Globus pallidus (tissue), 1 donor: ENCODE measurements around the gene ADGRV1.
"Not testable (repeated sequence)": the region's sequence is repeated elsewhere in the genome, so short reads cannot be mapped to it uniquely, and the experiment has no call there.

Source experiments
- DNase-seq: peaks from one replicate; pipeline ENCODE4 v3.0.0-alpha.2; 2015; ENCODE audit warnings: low spot score

ADGRV1 gene

DNA sequence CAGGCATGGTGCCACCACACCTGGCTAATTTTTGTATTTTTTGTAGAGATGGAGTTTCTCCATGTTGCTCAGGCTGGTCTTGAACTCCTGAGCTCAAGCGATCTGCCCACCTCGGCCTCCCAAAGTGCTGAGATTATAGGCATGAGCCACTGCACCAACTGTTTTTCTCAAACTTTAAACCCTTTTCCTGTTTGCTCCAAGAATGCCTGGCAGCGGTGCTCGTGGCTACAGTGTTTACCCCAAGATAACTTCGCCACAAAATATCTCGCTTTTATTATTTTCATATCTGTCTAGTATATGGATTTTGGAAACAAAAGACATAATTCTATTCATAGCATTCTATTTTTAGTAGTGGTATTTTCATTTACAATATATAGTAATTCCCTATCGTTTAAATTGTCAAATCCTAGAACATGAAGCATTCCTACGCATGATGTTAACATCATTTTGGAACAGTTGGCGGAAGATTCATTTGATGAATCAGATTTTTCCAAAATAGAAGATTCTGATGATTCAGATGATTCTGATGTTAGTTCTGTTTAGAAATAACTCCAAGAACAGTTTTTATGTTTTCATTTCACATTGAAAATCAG lies 504.6 kb downstream of the ADGRV1 start:
- DNase-seq = not testable (repeated sequence)

DNA sequence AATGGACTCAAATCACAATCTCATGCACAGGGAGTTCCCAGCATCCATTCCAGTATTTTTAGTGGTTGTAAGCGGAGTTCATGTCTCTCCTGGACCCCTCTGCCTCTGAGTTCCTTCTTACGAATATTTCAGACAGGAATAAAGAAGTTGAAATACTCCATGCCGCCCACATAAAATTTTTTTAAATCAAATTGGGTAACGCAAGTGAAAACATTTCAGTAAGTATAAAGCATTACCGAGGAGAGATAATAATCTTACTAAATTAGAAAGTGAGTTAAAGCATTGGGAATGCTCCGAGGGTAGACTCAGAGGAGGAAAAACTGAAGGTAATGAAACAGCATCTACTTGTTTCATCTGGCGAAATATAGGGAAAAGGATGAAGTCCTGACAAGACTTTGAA lies 506.9 kb downstream of the ADGRV1 start:
- no peak for DNase-seq

DNA sequence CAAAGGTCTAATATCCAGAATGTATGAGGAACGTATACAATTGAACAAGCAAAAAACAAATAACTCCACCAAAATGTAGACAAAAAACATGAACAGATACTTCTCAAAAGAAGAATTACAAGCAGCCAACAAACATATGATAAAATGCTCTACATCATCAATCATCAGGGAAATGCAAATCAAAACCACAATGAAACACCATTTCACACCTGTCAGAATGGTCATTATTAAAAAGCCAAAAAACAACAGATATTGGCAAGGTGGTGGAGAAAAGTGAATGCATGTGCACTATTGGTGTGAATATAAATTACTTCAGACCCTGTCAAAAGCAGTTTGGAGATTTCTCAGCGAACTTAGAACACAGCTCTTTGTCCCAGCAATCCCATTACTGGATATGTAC lies 510.8 kb downstream of the ADGRV1 start:
- DNase-seq = no peak

DNA sequence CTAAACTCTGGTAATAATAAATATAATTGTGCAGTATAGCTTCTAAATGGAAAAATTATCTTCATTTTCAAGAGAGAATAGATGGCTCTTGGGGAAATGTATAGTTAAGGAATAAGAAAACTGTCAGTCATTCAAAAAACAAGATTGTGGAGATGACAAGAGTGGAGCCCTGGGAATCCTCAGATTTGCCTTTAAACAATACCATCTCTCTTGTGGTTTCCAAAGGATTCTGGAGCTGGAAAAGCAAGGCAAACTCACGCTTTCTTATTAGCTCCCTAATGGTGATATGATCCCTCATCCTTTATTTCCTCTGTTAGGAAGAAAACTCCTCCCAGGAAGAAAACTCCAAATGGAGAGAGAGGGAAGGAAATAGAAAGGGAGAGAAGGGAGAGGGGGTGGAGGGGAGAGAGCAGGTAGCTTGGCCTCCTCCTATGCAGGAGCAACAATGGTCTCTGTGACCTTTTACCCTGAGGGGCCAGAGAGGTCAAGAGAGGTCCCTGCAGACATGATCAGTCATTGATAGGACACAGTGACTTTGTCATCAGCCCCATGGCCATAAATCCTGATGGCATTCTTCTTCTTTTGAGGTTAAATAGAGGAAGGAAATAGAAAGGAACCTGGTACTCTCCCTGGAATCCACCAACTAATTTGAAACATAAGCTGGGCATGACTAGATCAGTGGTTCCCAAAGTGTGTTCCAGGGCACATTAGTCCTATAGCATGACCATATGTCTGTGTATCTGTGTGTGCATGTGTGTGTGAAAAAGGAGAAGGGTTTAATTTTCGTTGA lies 512.4 kb downstream of the ADGRV1 start:
- DNase-seq = no peak

DNA sequence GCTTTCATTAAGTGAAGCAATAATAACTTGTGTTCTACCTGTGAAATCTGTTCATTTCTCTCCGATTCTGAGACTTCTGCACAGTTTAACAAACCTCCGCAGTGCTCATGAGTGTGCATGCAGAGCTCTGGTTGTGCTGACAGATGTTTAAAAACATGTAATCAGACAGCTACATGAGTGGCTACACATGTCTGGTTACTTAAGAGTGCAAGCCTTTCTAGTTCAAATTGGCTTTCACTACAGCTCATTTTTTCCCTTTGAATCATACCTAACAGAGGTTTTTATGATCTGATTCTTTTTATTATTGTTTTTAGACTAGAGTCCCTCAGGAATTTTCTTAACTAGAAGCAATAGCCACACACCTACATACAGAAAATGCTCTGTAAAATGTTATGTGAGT lies 514.3 kb downstream of the ADGRV1 start:
- no peak for DNase-seq

DNA sequence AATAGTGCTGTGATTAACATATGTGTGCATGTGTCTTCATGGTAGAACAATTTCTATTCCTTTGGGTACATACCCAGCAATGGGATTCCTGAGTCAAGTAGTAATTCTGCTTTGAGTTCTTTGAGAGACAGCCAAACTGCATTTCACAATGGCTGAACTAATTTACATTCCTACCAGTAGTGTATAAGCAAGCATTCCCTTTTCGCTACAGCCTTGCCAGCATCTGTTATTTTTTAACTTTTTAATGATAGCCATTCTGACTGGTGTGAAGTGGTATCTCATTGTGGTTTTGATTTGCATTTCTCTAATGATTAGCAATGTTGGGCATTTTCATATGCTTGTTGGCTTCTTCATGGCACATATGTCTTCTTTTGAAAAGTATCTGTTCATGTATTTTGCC lies 516.0 kb downstream of the ADGRV1 start:
- DNase-seq = no peak

DNA sequence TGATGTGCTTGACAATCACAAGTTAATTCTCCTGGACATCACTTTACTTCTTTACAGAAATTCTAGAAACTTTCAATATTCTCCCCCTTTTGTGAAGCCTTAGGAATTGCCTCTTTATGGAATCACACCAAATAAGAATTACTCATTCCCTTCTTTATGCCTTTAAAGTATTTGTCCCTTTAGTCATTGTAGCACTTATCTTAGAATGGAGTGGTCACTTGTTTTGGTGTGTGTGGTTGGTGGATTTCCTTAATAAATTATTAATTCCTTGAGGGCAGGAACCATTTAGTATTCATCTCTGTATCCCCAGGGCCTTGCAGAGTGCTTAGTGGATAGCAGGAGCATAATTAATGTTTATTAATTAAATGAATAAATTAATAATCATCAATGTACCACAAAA lies 517.5 kb downstream of the ADGRV1 start:
- no peak for DNase-seq

DNA sequence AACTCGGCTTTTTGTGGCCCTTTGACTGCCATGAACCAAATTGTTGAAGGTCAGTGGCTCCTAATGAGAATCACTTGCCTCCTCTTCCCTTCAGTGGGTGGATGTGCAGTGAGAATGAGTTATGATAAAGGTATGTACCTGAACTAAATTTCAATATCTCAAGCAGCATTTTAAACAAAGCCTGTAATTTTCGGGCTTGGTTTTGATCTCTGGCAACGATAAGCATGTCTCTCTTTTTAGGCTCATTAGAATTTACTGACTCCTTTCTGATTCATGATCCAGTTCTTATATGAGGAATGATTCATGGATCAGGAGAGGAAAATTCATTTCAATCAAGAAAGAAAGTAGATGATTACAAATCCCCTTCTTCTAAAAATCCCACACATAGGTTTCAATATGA lies 519.0 kb downstream of the ADGRV1 start:
- no peak for DNase-seq

DNA sequence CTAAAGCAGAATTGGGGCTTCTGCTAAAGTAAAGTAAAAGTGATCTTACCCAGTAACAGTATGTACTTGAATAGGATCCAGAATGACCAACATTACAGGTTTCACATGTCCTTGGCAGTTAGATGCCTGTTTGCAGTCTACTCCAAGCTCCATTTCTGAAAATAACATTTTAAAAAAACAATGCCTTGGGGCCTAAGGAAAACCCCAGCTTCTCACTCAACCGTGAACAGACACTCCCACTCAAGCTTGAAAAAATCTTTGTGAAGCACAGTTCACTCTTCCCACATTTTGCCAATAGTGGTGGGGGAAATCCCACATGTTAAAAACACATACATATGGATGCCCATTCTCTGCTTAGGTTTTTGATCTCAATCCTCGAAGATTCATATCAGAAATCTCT lies 520.4 kb downstream of the ADGRV1 start:
- no peak for DNase-seq

DNA sequence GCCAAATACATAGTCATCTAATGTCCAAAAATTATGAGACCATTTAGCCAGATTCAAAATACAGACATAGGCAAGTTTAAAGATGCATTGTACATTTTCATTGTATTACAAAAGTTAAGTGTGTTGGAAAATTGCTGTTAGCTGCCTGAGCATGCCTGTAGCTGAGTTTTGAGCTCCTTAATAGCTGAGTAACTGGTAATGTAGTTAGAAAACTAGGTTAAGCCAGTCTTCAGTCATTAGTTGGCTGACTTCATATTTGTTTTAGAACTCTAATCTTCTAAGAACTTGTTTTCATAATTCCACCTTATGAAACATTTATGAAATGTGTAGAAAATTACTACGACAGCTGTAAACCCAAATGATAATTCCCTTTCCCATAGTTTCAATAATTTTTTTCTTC lies 531.2 kb downstream of the ADGRV1 start:
- no peak for DNase-seq

DNA sequence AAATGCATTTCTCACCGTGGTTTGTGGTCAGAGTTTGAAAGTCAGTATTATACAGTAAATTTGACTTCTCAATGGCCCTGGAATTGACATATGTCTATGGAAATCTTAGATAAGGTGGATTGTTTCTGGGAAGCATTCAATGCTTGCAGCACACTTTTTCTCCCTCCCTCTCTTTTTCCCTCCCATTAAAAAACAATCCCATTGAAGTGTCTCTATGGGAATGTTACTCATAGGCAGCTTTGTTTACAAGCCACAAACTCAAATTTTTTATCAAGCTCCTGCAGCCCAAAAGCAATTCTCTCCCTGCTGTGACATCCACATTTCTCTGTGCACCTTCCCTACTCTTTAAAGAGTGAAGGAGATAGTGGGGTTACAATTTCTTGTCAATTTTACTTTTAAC lies 532.4 kb downstream of the ADGRV1 start:
- DNase-seq = no peak

DNA sequence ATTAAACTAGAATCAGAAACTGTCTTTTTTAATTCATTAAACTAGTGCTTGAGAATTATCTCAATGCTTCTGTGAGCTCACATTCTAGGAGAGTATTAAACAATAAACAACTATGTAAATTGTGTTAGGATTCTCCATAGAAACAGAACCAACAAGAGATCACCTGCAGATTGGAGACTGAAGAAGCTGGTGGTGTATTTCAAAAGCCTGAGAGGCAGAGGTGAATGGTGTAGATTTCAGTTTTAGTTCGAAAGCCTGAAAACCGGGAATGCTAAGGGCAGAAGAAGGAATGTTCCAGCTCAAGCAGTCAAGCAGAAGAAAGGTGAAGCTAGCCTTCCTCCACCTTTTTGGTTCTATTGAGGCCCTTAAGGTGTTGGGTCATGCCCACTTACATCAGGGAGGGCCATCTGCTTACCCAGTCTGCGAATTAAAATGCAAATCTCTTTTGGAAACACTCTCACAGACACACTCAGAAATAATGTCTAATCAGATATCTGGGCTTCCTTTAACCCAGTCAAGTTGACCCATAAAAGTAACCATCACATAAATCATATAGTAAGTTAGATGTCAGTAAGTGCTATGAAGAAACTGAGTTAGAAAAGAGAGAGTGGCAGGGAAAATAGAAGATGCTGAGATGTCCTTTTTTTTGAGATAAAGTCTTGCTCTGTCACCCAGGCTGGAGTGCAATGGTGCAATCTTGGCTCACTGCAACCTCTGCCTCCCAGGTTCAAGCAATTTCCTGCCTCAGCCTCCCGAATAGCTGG lies 533.1 kb downstream of the ADGRV1 start:
- DNase-seq = no peak

DNA sequence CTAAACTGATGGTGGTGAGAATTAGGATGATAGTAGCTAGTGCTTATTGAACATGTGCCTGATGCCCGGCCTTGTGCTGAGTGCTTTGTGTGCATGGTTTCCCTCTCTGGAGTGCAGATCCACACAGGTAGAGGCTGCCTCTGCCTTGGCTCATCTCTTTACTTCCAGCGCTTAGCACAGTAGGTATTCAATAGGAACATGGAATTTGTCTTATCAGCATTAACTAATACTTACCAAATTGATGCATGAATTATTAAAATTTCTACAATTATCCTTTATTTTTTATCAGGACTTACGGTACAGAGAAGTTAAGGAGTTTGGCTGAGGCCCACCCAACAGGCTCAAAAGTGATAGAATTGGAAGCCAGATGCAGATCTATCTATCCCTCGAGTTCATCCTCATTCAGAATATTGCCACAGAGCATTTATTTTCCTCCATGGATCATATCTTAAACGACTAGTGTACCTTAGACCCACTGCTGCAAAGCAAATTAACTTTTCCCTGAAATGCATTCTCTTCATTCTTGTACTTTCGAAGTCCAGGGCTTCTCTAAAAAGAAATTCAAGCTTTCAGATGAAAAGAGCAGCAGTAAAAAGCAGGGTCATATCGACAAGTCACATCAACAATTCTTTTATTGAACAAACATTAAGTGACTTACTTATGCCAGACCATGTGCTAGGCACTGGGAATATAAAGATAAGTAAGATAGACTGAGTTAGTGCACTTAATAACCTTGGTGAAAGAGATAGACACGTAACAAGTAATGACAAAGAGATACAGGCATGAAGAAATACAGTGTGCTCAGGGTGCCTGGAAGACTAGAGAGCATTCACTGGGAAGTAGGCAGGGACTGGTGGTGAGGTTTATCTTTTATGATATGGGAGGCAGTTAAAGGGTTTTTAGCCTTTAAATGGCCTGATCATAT lies 534.5 kb downstream of the ADGRV1 start:
- DNase-seq = no peak

DNA sequence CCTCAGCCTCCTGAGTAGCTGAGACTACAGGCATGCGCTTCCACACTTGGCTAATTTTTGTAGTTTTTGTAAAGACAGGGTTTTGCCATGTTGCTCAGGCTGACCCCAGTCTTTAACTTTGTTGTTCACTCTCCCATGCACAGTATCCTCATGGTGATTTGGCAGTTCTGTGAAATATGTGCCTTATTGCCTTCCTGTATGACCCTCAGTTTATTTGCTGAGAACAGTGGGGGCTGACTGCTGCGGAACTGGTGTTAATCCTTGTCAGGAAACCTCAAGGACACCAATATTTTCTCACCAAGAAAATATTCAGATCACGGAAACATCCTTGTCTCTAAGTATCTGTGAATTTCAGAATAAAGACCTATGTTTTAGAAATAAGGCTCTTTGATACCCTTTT lies 536.7 kb downstream of the ADGRV1 start:
- DNase-seq = no peak

DNA sequence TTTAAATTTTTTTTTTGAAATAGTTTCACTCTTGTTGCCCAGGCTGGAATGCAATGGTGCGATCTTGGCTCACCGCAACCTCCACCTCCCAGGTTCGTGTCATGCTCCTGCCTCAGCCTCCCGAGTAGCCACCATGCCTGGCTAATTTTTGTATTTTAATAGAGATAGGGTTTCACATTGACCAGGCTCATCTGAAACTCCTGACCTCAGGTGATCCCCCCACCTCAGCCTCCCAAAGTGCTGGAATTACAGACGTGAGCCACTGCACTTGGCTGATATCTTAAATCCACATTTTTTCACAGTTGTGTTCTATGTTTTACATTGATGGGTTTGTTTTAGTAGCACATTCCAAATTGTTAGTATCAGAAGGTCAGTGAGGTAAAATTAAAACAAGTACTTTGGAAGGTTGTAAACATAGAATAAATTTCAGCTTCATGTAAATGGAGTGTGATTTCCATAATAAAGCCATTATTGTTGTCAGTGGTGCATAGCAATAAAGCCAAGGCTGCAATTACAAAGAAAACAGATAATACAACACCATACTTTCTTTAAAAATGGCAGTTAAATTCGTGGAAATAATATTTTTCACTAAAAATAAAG lies 537.3 kb downstream of the ADGRV1 start:
- DNase-seq = no peak

DNA sequence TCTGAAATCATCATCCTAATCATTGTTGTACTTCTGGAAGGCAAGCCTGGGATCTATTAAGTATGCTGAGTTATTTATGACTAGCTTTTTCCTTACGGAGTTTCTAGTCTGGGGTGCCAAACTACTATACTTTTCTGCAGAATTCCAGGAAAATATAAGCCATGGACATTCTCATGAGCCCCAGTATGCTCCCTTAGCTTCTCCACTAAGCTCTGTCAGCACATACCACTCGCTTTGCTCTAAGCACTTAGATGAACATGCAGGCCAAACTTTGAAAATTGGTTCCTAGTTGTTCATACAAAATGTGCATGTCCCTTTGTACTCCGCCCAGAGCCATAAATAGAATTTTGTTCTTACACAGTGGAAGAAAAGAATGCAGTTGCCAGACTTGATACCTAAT lies 539.9 kb downstream of the ADGRV1 start:
- DNase-seq = no peak

DNA sequence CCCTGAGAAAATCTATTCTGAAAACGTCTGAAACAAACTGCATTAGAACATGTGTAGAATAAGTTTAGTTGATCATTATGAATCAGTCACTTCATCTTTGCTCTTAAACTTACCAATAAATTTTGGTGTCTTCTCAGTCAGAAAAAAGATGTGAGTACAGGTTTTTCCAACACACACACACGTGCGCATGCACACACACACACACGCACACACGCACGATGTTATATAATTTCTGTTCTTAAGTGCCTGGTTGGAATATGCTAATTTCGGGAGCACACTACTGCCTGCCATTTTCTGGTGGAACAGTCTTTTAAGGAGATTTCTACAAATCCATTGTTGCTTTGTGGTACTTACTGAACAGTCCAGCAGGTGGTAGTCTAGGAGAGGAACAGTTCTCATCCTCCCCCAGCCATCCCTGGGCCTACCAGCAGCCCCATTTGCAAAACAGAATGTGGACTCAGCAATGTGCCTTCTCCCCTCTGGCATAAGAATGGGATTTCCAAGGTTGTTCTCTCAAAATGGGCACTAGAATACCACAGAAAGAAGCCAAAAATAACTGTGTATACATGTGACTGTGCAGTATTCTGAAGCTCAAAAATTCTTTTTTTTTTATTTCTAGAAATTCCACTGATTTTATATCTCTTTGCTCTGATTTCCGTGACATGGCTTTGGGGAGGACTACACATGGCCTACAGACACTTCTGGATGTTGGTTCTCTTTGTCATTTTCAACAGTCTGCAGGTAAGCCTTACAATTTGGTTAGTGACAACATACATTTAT lies 543.2 kb downstream of the ADGRV1 start:
- peak; percentile 88 for DNase-seq

DNA sequence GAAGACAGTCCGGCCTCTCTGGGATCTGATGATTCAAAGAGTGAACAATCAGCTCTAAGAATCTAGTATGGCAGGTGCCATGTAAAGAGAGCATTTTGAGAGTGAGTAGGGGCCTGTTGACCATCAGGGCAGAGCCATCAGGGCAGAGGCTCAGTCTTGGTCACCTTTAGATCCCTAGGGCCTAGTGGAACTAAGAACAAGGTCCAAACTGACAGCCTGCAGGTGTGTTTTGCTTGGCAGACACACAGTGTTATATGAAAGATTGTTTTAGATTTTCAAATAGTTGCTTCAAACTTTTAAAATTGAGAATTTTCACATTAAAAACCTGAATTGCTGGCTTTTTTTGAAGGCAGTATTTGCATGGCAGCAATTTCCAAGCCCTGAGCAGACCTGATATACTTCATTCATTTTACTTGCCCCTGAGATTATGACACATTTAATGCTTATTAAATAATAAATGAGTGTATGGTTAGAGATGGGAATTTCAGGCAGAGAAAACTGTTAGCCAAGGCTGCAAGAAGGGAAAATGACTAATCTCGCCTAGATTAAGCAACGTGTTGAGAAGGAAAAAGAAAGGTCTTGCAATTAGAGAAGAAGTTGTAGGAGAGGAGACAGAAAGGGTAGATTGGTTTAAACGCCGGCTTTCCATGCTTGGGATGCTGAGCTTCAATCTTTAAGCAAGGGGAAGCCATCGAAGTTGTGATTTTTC lies 544.9 kb downstream of the ADGRV1 start:
- no peak for DNase-seq

DNA sequence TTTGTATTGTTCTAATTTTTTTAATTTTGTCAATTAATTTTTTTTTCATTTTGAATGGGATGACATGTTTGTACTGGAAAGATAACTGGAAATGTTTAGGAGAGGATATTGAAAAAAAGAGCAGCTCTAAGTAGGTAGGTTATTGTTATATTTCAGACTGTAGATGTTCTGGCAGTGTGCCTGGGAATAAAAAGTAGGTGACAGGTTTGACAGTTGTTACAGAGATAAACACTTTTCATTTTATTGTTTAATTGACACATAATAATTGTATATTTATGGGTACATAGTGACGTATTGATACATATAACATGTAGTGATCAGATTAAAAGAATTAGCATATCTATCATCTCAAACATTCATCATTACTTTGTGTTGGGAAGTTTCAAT lies 545.5 kb downstream of the ADGRV1 start:
- DNase-seq = no peak

DNA sequence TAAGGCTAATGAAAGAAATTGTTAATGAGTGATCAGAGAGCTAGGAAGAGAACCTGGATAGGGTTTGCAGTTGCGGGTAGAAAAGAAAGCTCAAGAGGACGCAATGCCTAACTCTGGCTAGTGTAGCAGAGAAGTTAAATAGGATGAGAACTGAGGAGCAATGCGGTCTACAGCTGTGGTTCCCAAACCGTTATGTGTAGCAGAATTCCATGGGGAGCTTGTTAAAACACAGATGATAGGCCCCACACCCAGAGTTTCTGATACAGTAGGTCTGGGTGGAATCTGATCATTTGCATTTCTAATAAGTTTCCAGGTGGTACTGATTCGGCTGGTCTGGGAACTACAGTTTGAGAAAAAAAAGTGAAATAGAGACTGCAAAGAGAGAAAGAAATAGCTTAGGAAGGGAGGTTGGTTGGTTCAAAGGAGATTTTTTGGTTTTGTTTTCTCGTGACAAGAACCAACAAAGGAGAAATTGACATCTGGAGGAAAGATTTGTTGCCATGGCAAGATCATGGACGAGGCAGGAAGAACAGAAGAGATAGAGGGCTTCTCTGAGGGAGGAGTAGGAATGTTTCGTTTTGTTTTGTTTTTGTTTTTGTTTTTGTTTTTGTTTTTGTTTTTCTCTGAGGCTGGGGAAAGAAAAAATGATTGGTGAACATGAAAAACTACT lies 548.4 kb downstream of the ADGRV1 start:
- DNase-seq = no peak
